NOMO-1 treated with dmso at 0.1 percent for 144 hours (cell line): ENCODE measurements around the gene ZHX3.
A peak's percentile ranks its signal among the peaks of the same experiment; 100 is the strongest.

Experiments
- DNase-seq: peaks from one replicate; lab custom pipeline; 2025; ENCODE audit not compliant: unreplicated experiment; lab: John Stamatoyannopoulos, UW

The ZHX3 gene

GRCh38 chr20:41226426-41226825, 91.1 kb downstream of the ZHX3 start:
- DNase-seq, result no peak

GRCh38 chr20:41225091-41225490, 92.4 kb downstream of the ZHX3 start:
- DNase-seq, result peak; percentile 30

DNA sequence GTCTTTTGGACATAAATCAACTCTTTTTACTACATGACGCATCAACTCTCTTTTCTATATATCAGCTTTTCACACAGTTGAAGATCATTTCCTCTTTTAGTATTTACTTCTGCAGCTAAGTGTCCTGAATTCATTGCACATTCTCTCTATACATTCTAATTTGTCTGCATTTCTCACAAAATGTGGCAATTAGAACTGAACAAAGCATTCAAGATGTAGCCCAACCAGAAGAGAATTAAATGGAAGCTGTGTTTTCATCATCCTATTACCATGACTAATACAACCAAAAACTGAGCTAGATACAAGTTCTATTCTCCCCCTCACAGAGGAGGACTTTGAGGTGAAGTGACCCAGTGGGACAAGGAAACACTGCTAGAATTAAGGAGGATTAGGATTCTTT, 93.2 kb downstream of the ZHX3 start:
- no peak for DNase-seq

- no peak for DNase-seq
These were observed 94.4 kb downstream of the ZHX3 start for GRCh38 chr20:41223112-41223511.

GRCh38 chr20:41222703-41223102, 94.8 kb downstream of the ZHX3 start:
- no peak for DNase-seq

DNA sequence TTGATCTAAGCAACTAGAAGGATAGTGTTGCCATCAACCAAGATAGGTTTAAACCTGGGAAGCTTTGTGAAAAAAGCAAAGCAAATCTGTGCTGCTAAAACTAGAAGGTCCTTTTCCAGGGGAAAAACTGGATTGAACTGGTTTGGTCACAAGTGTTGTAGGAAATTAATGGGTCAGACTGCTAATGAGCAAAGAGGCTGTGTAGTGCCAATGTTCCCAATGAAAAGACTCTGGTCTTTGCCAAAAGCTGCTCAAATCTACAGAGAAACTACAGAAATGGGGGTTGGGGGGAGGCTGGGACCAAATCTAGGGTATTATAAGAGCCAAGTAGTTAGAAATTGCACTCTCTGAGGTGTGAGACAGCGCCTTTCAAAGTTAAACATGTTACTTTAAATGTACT, 95.2 kb downstream of the ZHX3 start:
- no peak for DNase-seq

DNA sequence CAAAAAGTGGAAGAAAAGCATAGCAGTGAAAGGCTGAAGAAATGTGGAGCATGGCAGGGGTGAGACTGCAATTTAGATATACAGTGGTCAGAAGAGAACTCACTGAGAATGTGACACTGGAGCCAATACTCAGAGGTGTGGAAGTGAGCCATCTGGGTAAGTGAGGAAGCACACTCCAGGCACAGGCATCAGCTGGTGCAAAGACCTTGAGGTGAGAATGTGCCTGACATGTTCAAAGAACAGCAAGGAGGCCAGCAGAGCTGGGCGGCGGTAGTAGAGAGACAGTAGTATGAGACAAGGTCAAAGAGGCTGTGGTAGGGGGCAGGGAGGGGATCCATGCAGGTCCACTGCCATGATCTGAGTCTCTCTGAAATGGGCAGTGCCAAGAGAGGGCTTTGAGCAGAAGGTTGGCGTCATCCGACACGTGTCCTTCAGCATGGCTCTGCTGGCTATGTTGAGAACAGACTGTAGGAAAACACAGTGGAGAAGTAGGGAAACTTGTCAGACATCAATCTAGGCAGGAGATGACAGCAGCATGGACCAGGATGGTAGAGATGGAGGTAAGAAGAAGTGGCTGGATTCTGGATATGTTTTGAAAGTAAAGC, 95.8 kb downstream of the ZHX3 start:
- no peak for DNase-seq

DNA sequence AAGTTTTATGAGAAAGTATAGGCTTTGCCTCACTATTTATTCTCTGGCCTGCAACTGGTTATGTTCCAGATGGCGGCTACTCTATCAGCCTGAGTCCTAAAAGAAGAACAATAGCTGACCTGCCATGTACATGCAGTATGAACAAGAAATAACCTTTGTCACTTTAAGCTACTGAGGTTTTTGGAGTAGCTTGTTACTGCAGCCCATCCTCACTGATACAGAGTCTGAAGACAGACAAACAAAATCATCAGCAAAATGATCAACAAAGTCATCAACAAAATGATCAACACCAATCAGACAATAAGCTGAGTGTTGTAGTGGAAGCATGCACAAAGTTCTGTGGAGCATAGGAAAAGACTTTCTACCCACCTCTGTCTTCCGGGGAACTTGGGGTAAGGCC, 97.7 kb downstream of the ZHX3 start:
- DNase-seq, result no peak

DNA sequence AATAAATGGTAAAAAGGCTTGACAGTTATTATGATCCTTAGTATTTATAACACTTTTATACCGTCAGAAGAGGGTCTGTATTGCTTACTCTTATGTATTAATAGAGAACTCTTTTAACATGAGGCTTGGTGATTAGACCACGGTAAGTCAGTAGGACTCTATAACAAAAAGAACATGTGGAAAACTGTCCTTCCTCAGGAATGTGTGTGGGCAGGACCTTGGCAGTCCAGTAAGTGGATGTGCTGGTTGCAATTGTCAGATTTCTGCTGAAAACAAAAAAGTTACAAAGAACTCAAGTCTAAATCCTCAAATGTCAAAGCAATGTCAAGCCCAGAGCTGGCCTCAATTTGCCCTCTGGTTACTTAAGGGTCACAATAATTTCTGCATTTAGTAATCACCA, 99.1 kb downstream of the ZHX3 start:
- no peak for DNase-seq

DNA sequence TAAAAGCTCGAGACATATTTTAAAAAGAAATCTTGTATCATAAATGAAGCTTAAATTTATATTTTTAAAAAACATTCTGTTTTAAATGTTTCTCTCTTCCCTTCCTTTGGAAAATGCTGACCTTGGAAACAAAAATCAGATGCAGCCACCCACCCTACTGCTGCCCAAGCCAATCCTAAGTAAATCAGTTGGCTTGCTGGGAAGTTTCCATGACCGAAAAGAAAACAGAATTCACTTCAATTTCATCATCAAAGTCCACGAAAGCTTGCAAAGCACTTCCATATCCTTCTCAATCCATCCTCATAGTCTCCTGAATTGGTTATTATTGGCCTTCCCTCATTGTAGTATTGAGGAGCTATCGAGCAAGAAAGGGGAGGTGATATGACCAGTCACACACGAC, 100.1 kb downstream of the ZHX3 start:
- no peak for DNase-seq

DNA sequence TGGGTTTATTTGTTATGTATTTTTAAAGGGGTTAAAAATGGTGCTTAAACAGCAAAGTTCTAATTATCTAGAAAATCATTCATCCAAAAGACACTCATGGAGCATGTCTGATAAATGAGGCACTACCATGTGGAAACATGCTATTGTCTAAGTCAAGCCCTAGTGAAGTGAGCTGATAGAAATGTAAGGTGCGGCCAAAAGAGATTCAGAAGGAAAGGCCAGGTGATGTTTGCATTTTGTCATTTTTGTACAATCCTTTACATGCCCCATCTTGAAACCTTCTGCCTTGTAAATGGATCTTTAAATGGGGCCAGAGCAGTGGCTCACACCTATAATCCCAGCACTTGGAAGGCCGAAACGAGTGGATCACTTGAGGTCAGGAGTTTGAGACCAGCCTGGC, 102.9 kb downstream of the ZHX3 start:
- DNase-seq, result no peak

DNA sequence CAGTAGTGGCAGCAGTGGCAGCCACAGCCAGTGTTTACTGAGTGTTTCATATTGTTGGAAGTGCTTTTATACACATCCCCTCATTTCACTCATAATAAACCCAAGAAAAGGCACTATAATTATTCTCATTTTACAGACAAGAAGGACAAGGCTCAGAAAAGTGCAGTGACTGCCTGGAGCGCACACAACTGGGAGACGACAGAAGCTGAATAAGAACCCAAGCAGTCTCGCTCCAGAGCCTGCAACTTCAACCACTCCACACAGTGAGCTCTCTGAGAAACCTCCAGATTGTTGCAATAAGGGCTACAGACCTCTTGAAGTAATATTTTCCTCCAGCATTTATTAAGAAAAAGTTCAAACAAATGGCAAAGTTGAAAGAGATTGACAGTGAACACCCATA, 103.3 kb downstream of the ZHX3 start:
- no peak for DNase-seq

- DNase-seq, result no peak
These were observed 104.2 kb downstream of the ZHX3 start for GRCh38 chr20:41213150-41213820.

DNA sequence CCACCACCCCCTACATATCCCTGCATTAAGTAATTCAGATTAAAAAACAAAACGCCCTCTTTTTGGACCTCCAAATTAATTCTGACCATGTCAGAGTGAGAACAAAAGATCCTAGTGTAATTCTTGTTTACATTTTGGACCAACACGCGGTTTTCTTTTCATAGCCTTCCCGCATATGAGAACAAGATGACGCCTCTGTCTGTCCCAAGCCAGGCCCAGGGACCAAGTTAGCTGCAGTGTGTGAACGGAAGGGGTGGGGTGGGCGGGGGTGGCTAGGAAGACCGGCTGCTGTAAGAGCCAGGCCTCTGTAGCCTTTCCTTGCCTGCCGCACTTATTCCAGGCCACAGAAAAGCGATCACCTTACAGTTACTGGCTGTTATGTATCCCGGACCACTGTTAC, 112.2 kb downstream of the ZHX3 start:
- no peak for DNase-seq

GRCh38 chr20:41204304-41205265, 112.9 kb downstream of the ZHX3 start:
- no peak for DNase-seq

GRCh38 chr20:41203660-41204059, 113.9 kb downstream of the ZHX3 start:
- DNase-seq, result no peak

DNA sequence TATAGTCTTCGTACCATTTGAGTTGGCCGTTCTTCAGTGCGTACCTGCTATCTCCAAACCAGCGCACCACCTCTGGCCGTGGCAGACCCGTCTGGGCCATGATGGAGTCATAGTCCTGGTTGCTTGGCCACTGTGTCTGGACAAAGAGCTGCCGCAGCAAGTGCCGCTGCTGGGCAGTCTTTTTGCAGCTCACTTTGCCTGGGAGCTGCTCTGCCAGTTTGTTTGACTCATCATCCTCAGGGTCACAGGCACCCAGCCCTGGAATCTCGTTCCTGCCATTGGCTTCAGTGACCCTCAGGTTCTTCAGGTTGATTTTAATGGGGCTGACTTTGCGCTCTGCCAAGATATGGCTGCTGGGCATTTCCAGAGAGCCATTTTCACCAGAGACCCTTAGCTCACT, 115.1 kb downstream of the ZHX3 start:
- DNase-seq, result no peak

GRCh38 chr20:41201760-41202159, 115.8 kb downstream of the ZHX3 start:
- no peak for DNase-seq

DNA sequence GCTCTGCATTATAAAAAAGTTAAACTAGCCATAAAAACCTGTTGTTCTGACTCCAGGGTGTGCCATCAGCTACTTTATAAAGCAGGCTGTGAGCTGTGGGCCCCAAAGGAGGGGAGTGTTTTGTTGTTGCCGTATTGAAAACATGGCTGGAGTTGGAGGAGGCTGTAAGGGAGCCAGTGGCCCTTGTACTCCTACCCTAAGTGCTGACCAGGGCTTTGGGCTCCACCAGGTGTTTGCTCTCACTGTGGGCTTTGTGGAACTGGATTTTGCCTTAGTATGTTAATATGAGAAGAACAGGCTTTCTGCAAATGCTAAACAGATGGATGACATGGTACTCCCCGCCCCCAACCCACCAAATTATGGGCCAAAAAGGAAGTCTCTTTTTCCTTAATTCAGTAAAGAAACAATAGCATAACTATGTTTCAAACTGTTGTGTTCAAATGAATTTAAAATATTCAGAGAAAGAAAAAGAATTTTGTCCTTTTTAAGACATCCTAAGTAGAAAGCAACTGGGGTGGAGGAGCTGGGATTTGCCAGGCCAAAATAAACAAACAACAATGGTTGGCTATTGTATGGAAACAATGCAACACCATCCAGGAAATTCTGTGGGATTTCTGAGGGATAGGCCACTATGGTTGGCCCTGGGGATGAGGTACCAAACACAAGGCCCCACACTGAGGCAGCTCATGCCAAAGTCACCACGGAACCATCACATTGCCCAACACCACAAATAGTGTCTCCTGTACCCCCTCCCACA, 116.9 kb downstream of the ZHX3 start:
- no peak for DNase-seq

DNA sequence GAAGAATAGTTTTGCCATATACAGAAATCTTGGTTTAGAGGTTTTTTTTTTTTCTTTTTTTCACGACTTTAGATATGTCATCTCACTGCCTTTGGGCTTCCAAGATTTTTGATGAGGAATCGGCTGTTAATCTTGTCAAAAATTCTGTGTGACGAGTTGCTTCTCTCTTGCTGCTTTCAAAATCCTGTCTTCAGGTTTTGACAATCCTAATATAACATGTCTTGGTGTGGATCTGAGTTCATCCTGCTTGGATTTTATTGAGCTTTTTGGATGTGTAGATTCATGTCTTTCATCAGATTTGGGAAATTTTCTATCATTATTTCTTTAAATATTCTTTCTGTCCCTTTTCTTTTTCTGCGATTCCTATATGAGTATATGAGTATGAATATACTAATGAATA, 119.1 kb downstream of the ZHX3 start:
- no peak for DNase-seq

GRCh38 chr20:41196653-41197225, 120.8 kb downstream of the ZHX3 start:
- DNase-seq, result no peak
